DOHH2 (cell line): ENCODE measurements around the gene AGO3.

Source experiments
- H3F3A ChIP-seq: fragments of 200-600 bp; sonication (generic), shearing (Covaris generic); 2 replicates; pipeline ENCODE4 v1.6.0; 2016; ENCODE audit warnings: antibody characterized with exemption, mild to moderate bottlenecking; ENCODE audit not compliant: control insufficient read depth, insufficient read depth
- H3K27ac ChIP-seq: fragments of 200-600 bp; sonication (generic); 2 replicates; pipeline ENCODE4 v1.5.1; 2014; ENCODE audit warnings: low read depth, mild to moderate bottlenecking, low read length, moderate library complexity
- H3K27me3 ChIP-seq: fragments of 200-600 bp; sonication (generic); 2 replicates; pipeline ENCODE4 v1.6.1; 2014; ENCODE audit warnings: mild to moderate bottlenecking, low read length, mixed read lengths; ENCODE audit not compliant: control insufficient read depth
- H3K36me3 ChIP-seq: fragments of 200-600 bp; sonication (generic); 2 replicates; pipeline ENCODE4 v1.6.1; 2014; ENCODE audit warnings: mild to moderate bottlenecking, low read length, moderate library complexity, mixed read lengths; ENCODE audit not compliant: control insufficient read depth
- H3K4me1 ChIP-seq: fragments of 200-600 bp; sonication (generic); 2 replicates; pipeline ENCODE4 v1.6.1; 2014; ENCODE audit warnings: mild to moderate bottlenecking, low read length, mixed read lengths; ENCODE audit not compliant: control insufficient read depth
- H3K4me2 ChIP-seq: fragments of 200-600 bp; sonication (generic); 2 replicates; pipeline ENCODE4 v1.6.0; 2014; ENCODE audit warnings: mild to moderate bottlenecking, low read length, moderate library complexity
- H3K4me3 ChIP-seq: fragments of 200-600 bp; sonication (generic); 2 replicates; pipeline ENCODE4 v1.5.1; 2014; ENCODE audit warnings: mild to moderate bottlenecking, low read length, mixed read lengths
- H3K79me2 ChIP-seq: fragments of 200-600 bp; sonication (generic); 2 replicates; pipeline ENCODE4 v1.6.1; 2014; ENCODE audit warnings: mild to moderate bottlenecking, low read length, mixed read lengths; ENCODE audit not compliant: control insufficient read depth
- H3K9me2 ChIP-seq: fragments of 200-600 bp; sonication (generic); replicated peaks from 2 replicates; pipeline ENCODE4 v1.6.1; 2014; ENCODE audit warnings: mild to moderate bottlenecking, low read length, mixed read lengths; ENCODE audit not compliant: control insufficient read depth
- H3K9me3 ChIP-seq: fragments of 200-600 bp; sonication (generic); 2 replicates; pipeline ENCODE4 v1.6.1; 2014; ENCODE audit warnings: antibody characterized with exemption, low read length, mixed read lengths; ENCODE audit not compliant: control insufficient read depth, insufficient read depth
- H4K20me1 ChIP-seq: fragments of 200-600 bp; sonication (generic); 2 replicates; pipeline ENCODE4 v1.6.0; 2014; ENCODE audit warnings: low read depth, mild to moderate bottlenecking, antibody characterized with exemption, low read length, moderate library complexity; ENCODE audit not compliant: control insufficient read depth, insufficient read depth
- EZH2phosphoT487 ChIP-seq: fragments of 200-600 bp; sonication (generic); IDR thresholded peaks from 2 replicates; pipeline ENCODE4 v1.6.1; 2017; ENCODE audit warnings: borderline replicate concordance, mild to moderate bottlenecking, antibody characterized with exemption, low read length, moderate library complexity, mixed read lengths
- TF ChIP-seq, protein P1 (sequence below): fragments of 200-600 bp; sonication (generic); IDR thresholded peaks from one replicate; pipeline ENCODE4 v1.5.1; 2014; ENCODE audit warnings: antibody characterized with exemption, mild to moderate bottlenecking, low read depth, low read length; ENCODE audit not compliant: poor library complexity, severe bottlenecking

Gene AGO3

GRCh38 chr1:35902671-35903070, 28.2 kb upstream of the AGO3 start:
- no peaks in the 10 kb centered on the region for H3F3A ChIP-seq
- H3K9me2 ChIP-seq = no peaks in the 10 kb centered on the region
- H3K36me3 ChIP-seq = peaks cover 53% of the 10 kb centered on the region
- no peaks in the 10 kb centered on the region for H3K79me2 ChIP-seq
- H3K4me3 ChIP-seq = no peak overlapping the region
- no peak overlapping the region for H3K27ac ChIP-seq
- no peak for TF ChIP-seq EZH2phosphoT487
- TF ChIP-seq, protein P1, sequence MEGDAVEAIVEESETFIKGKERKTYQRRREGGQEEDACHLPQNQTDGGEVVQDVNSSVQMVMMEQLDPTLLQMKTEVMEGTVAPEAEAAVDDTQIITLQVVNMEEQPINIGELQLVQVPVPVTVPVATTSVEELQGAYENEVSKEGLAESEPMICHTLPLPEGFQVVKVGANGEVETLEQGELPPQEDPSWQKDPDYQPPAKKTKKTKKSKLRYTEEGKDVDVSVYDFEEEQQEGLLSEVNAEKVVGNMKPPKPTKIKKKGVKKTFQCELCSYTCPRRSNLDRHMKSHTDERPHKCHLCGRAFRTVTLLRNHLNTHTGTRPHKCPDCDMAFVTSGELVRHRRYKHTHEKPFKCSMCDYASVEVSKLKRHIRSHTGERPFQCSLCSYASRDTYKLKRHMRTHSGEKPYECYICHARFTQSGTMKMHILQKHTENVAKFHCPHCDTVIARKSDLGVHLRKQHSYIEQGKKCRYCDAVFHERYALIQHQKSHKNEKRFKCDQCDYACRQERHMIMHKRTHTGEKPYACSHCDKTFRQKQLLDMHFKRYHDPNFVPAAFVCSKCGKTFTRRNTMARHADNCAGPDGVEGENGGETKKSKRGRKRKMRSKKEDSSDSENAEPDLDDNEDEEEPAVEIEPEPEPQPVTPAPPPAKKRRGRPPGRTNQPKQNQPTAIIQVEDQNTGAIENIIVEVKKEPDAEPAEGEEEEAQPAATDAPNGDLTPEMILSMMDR = no peak
- no peak overlapping the region for H3K4me2 ChIP-seq
- H4K20me1 ChIP-seq = no peaks in the 10 kb centered on the region
- H3K27me3 ChIP-seq = no peaks in the 10 kb centered on the region
- H3K4me1 ChIP-seq = no peaks in the 10 kb centered on the region
- H3K9me3 ChIP-seq = no peaks in the 10 kb centered on the region

DNA sequence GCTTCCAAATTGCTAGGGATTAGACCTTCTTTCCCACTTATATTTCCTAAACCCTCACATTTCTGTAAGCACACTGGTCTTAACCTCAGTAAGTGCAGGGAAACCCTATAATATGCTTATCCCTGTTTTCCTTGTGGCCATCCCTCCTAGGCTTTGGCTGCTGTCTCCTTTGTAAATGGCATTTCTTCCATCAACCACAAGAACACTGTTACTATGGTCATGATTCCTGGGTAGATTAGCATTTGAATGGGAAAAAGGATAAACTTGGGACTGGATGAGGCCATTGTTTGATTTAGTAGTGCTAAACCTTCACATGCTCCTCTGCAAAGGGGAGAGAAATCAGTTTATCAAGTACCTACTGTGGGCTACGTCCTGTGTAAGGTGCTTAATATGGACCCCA, 16.2 kb upstream of the AGO3 start:
- H3K4me2 ChIP-seq = no peak overlapping the region
- no peaks in the 10 kb centered on the region for H3K79me2 ChIP-seq
- TF ChIP-seq, protein P1 = no peak
- TF ChIP-seq EZH2phosphoT487 = no peak
- no peak overlapping the region for H3K27ac ChIP-seq
- no peak overlapping the region for H3K4me3 ChIP-seq
- H3F3A ChIP-seq = no peaks in the 10 kb centered on the region; the same call in 1 of the 2 replicates
- H3K9me3 ChIP-seq = no peaks in the 10 kb centered on the region
- H3K36me3 ChIP-seq = peaks cover 70% of the 10 kb centered on the region
- no peaks in the 10 kb centered on the region for H3K4me1 ChIP-seq
- H3K27me3 ChIP-seq = no peaks in the 10 kb centered on the region
- no peaks in the 10 kb centered on the region for H4K20me1 ChIP-seq
- no peaks in the 10 kb centered on the region for H3K9me2 ChIP-seq

DNA sequence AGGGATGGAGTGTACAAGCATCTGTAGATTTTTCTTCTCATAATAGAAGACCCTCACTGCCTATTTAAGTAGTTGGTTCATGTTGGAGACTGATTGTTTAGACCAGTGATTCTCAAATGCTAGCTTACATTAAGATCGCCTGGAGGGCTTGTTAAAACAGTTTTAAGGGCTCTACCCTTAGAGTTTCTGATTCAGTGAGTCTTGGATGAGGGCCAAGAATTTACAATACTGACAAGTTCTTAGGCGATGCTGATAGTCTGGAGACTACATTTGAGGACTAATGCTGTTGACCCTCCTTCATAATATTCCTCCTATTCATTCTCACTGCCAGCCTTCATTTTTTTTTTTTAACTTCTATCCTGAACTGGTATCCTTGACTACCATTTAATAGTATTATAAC, 15.2 kb upstream of the AGO3 start:
- Histone ChIP-seq H3K27me3 (no peaks in the 10 kb centered on the region), H3K36me3 (peaks cover 73% of the 10 kb centered on the region), H3K27ac (no peak overlapping the region), H4K20me1 (no peaks in the 10 kb centered on the region), H3K9me3 (no peaks in the 10 kb centered on the region), H3K4me2 (no peak overlapping the region), H3K4me3 (no peak overlapping the region), H3F3A (no peaks in the 10 kb centered on the region; the same call in 1 of the 2 replicates), H3K4me1 (peaks cover under 1% of the 10 kb centered on the region; the same call in 1 of the 2 replicates), H3K79me2 (no peaks in the 10 kb centered on the region), H3K9me2 (no peaks in the 10 kb centered on the region)
- no peak for TF ChIP-seq EZH2phosphoT487
- TF ChIP-seq, protein P1 = no peak
